ENCODE data around the gene KEAP1. TPM values are rescaled to one million over a fixed set of nuclear protein-coding genes. Genes with fewer than 3 reads are reported as not detected.

Gene KEAP1
- total and polyA plus RNA-seq, 10 of the 15 experiments (the other 5 are each of a cell fraction or from before 2014, with no cell fraction given), result 1.4 to 87.7 (median 48.6) TPM

GRCh38 chr19:10453852-10454251, 49.3 kb downstream of the KEAP1 start:
- peaks cover 0 to 1% of the 10 kb centered on the region in 2 experiments; a peak in 2 of 4 replicates for H3K36me3 ChIP-seq (ENCODE audit: control insufficient read depth in 2 of 2, insufficient read depth in 2 of 2, low read length in 1 of 2)
- no peaks in the 10 kb centered on the region for H3K9me3 ChIP-seq (replicated peaks; ENCODE audit: control insufficient read depth, insufficient read depth, low read length)
- intact Hi-C loops (cut with micrococcal nuclease; ENCODE audit: unreplicated experiment), result no loop called here
- RAD21 ChIA-PET (ENCODE audit: unreplicated experiment), result no interaction called here
- H3K4me2 ChIP-seq (ENCODE audit: control insufficient read depth, insufficient read depth), result no peak overlapping the region
- no peak overlapping the region for H3K9ac ChIP-seq (ENCODE audit: control insufficient read depth, insufficient read depth, low read length)
- in situ Hi-C loops (cut with MboI), result no loop called here
- H3K27ac ChIP-seq (ENCODE audit: control insufficient read depth, insufficient read depth), result no peak overlapping the region
- H3K4me1 ChIP-seq (ENCODE audit: control insufficient read depth, insufficient read depth, low read length), result no peaks in the 10 kb centered on the region
- no peak for ATAC-seq
- FAIRE-seq, result no peak
- H3K4me3 ChIP-seq, result no peak overlapping the region
- no peaks in the 10 kb centered on the region for H3K27me3 ChIP-seq (replicated peaks in 1 of 2; ENCODE audit: control insufficient read depth in 2 of 2, insufficient read depth in 2 of 2, low read length in 1 of 2)
- TF ChIP-seq ATF2 (IDR thresholded peaks at IDR 0.05; ENCODE audit: low read length) (no peak), ZBTB4 (CRISPR knock-in tag; IDR thresholded peaks at IDR 0.05) (no peak)
- H2AFZ ChIP-seq (ENCODE audit: control insufficient read depth, low read depth, low read length), result no peak overlapping the region
- no TSS peak for BruUV-seq (replicated peaks)
- CTCF ChIA-PET, result interaction anchor here (1.6 kb wide), 1 partner anchor 30 kb away, joined by 4 read pairs; no protein-coding TSS in a partner anchor
- POLR2A ChIA-PET, result no interaction called here
- SMC1A ChIA-PET (ENCODE audit: uncharacterized antibody, unreplicated experiment), result no interaction called here
- H3K79me2 ChIP-seq (ENCODE audit: control insufficient read depth, insufficient read depth, low read length), result no peaks in the 10 kb centered on the region
- 39% methylated on average over 4 of the region's 4 CpGs for WGBS (ENCODE audit: insufficient coverage, insufficient replicate concordance, low lambda C conversion rate, missing lambda C conversion rate)
- no peaks in the 10 kb centered on the region for H4K20me1 ChIP-seq (ENCODE audit: control insufficient read depth, insufficient read depth)
- DNase-seq (ENCODE audit: low read depth, low spot score), result no peak

Data from GM12878 (cell line).